Coronary artery (tissue), 2 donors: ENCODE measurements around the gene LCE3A.

Experiments
- DNase-seq: peaks from one replicate; pipeline ENCODE4 v3.0.0-alpha.2; 2017; ENCODE audit warnings: low spot score
- H3K27ac ChIP-seq, 2 donors: fragments of 200-600 bp; sonication (generic); one replicate each; pipeline ENCODE4 v1.5.1; 2016 to 2019
- H3K4me3 ChIP-seq: fragments of 200-600 bp; sonication (generic); 2 replicates; pipeline ENCODE4 v1.5.1; 2016; ENCODE audit warnings: mild to moderate bottlenecking, moderate library complexity
- TF ChIP-seq, protein P1 (sequence below): fragments of 200-600 bp; sonication (generic); IDR thresholded peaks from one replicate; pipeline ENCODE4 v1.5.1; 2019; ENCODE audit warnings: antibody characterized with exemption

Gene LCE3A

DNA sequence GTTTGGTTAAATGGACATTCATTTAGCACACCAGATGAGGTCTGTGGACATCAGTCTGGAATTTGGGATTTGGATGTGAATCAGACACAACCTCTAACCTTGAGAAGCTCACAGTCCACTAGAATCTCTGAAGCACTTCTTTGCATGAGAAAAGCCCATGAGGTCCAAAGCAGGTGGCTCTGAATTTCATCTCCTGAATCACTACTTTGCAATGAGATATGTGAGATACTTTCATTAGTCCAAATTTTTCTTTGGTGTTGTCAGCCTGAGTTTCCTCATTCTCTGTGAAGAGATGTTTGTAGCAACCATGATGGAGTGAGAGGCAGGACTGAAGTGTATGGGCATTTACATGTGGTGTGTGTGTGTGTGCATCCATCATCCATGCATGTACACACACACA, 23.8 kb upstream of the LCE3A start:
- Histone ChIP-seq H3K27ac (no peak overlapping the region), H3K4me3 (no peak overlapping the region)
- TF ChIP-seq, protein P1, sequence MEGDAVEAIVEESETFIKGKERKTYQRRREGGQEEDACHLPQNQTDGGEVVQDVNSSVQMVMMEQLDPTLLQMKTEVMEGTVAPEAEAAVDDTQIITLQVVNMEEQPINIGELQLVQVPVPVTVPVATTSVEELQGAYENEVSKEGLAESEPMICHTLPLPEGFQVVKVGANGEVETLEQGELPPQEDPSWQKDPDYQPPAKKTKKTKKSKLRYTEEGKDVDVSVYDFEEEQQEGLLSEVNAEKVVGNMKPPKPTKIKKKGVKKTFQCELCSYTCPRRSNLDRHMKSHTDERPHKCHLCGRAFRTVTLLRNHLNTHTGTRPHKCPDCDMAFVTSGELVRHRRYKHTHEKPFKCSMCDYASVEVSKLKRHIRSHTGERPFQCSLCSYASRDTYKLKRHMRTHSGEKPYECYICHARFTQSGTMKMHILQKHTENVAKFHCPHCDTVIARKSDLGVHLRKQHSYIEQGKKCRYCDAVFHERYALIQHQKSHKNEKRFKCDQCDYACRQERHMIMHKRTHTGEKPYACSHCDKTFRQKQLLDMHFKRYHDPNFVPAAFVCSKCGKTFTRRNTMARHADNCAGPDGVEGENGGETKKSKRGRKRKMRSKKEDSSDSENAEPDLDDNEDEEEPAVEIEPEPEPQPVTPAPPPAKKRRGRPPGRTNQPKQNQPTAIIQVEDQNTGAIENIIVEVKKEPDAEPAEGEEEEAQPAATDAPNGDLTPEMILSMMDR = no peak
- DNase-seq = no peak

DNA sequence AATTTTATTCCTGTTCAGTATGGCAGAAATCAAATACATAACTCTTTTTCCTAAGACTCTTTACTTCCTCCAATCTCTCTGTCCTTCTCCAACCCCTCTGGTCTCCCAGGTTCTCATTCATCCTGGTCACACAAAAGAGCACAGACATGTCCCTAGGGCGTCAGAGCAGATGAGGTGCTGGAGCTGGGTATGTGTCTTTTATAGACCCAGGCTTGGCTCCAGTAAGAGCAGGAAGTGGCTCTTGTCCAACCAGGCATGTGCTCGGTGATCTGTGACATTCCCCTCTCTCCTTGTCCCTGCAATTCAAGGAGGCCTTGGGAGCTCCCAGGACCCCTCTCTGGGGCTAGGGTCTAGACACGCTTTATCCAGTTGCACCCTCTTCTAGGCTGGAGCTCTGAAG, 22.2 kb upstream of the LCE3A start:
- TF ChIP-seq, protein P1 = no peak
- no peak overlapping the region for H3K4me3 ChIP-seq
- H3K27ac ChIP-seq = no peak overlapping the region
- DNase-seq = no peak

DNA sequence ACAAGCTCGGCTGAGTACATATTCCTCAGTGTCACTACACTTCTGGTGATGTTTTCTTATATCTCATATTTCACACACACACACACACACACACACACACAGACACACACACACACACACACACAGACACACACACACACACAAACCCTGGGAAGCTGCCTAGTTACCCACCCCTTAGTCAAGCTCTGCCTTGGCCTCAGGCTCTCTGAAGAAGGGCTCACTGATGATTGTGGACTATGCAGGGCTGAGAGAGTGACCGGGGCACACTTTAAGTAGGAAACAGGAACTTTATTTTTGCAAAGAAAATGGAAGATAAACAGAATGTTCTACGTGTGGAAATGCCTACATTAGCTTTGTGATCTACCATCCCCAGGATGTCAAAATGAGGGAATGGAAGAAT, 21.0 kb upstream of the LCE3A start:
- Histone ChIP-seq H3K27ac (no peak overlapping the region), H3K4me3 (no peak overlapping the region)
- TF ChIP-seq, protein P1 = no peak
- no peak for DNase-seq

DNA sequence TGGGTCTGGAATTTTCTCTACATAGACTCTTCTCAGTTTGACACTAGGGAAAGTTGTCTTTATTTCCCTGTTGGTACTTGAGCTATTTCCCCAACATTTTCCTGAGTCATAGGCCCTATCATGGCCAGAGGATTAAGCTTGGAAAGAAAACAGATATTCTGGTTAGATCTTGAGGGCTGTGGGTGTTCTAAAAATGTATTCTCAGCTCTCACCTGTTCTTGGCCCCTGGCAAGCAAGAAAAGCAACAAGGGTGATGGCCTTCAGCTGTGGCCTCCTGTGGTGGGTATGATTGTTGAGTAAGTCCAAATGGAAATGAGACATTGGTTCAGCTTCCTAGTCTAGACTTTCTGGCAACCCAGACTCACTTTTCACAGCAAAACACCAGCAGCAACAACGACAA, 17.4 kb upstream of the LCE3A start:
- H3K27ac ChIP-seq = no peak overlapping the region
- TF ChIP-seq, protein P1 = no peak
- DNase-seq = no peak
- H3K4me3 ChIP-seq = no peak overlapping the region

DNA sequence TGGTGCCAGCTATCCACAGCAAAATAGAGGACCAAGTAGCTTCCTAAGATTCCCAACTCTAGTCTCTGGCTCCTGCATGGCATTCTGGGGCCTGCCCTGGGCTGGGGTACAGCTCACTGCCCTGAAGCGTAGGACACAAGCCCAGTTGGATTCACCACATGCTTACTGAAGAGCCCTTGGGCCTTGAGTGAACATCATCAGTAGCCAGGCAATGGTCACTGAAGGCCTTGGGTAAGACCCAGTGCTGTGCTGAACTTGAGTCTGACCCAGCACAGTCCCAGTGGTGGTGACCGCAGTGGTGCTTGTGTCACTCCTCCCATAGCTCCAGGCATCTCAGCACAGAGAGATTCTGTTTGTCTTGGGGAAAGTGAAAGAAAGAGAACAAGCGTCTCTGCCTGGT, 7.7 kb upstream of the LCE3A start:
- Histone ChIP-seq H3K4me3 (no peak overlapping the region), H3K27ac (no peak overlapping the region)
- TF ChIP-seq, protein P1 = no peak
- no peak for DNase-seq

DNA sequence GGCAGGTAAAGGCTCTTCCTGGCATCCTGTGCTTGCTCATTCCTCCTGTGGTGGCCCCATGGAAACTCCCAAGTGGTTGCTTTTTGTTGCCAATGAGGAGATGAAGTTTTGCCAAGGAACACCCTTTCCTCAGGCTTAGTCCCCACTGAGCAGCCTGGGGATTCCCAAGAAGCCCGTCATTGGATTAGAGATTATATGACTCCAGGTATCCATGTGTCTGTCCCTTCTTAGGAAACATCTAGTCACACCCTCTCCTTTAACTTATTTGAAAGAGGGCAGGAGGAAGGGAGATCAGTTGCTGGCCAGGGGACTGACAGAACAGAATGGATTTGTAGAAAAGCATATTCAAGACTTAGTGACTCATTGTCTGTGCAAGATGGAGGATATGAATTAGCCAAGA, 3.8 kb upstream of the LCE3A start:
- TF ChIP-seq, protein P1 = no peak
- Histone ChIP-seq H3K4me3 (no peak overlapping the region), H3K27ac (no peak overlapping the region)
- no peak for DNase-seq

DNA sequence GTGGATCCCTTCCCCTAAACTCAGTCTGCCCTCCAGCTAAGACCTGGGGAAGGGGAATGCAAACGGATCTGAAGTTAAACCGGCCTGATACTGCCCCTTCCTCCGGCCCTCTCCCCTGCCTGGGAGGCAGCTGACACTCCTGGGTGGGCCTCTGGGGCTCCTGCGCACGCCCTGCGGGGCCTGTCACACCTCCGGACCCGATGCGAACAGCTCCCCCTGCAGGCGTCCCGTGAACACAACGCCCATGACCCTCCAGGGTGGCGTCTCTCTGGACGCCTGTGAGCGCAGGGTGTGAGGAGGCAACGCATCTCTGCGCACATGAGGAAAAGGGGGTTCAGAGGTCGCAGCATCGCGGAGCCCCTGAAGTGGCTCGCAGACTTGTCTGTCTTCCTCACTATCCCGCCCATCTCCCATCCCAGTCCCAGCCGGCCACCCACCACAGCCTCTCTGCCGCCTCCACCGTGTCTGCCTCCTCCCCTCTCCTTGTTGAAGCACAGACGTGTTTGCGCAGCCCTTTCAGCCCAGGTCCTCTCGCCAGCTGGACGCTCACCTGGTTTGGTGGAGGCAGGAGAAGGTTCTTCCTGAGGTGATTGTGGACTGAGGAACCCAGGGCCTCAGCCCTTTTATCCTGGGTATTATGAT, 421 bp upstream of the LCE3A start:
- TF ChIP-seq, protein P1 = no peak
- H3K4me3 ChIP-seq = no peak overlapping the region
- no peak overlapping the region for H3K27ac ChIP-seq
- no peak for DNase-seq
